Measurements from ENCODE around the gene GRIN3B.

GRCh38 chr19:960601-960938 is 39.6 kb upstream of the GRIN3B start:
- TF ChIP-seq CTCF (IDR thresholded peaks at IDR 0.05), result no peak
- no peak for TF ChIP-seq RFX5 (IDR thresholded peaks at IDR 0.05; ENCODE audit: low read length)
- no peak for TF ChIP-seq POLR2AphosphoS5 (IDR thresholded peaks at IDR 0.05; ENCODE audit: low read depth, low read length)
- TF ChIP-seq SMC3 (IDR thresholded peaks at IDR 0.05; ENCODE audit: low read depth, low read length), result no peak
- TF ChIP-seq GABPA (IDR thresholded peaks at IDR 0.05; ENCODE audit: low read depth), result no peak
- TF ChIP-seq FOXJ3 (CRISPR knock-in tag; IDR thresholded peaks at IDR 0.05), result no peak
- no peak for TF ChIP-seq GATA2 (CRISPR knock-in tag; IDR thresholded peaks at IDR 0.05)
- TF ChIP-seq TAF1 (IDR thresholded peaks at IDR 0.05; ENCODE audit: borderline replicate concordance, low read depth, low read length), result no peak
- no peak for TF ChIP-seq RCOR1 (IDR thresholded peaks at IDR 0.05; ENCODE audit: low read length)
- TF ChIP-seq, protein P1, sequence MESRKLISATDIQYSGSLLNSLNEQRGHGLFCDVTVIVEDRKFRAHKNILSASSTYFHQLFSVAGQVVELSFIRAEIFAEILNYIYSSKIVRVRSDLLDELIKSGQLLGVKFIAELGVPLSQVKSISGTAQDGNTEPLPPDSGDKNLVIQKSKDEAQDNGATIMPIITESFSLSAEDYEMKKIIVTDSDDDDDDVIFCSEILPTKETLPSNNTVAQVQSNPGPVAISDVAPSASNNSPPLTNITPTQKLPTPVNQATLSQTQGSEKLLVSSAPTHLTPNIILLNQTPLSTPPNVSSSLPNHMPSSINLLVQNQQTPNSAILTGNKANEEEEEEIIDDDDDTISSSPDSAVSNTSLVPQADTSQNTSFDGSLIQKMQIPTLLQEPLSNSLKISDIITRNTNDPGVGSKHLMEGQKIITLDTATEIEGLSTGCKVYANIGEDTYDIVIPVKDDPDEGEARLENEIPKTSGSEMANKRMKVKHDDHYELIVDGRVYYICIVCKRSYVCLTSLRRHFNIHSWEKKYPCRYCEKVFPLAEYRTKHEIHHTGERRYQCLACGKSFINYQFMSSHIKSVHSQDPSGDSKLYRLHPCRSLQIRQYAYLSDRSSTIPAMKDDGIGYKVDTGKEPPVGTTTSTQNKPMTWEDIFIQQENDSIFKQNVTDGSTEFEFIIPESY (IDR thresholded peaks at IDR 0.05; ENCODE audit: borderline replicate concordance, low read depth), result no peak
- TF ChIP-seq USF2 (IDR thresholded peaks at IDR 0.05; ENCODE audit: borderline replicate concordance, low read depth, low read length), result no peak
- no peak for TF ChIP-seq MXI1 (IDR thresholded peaks at IDR 0.05; ENCODE audit: low read depth, low read length)
- TF ChIP-seq JUND (IDR thresholded peaks at IDR 0.05), result no peak
- TF ChIP-seq, protein P2, sequence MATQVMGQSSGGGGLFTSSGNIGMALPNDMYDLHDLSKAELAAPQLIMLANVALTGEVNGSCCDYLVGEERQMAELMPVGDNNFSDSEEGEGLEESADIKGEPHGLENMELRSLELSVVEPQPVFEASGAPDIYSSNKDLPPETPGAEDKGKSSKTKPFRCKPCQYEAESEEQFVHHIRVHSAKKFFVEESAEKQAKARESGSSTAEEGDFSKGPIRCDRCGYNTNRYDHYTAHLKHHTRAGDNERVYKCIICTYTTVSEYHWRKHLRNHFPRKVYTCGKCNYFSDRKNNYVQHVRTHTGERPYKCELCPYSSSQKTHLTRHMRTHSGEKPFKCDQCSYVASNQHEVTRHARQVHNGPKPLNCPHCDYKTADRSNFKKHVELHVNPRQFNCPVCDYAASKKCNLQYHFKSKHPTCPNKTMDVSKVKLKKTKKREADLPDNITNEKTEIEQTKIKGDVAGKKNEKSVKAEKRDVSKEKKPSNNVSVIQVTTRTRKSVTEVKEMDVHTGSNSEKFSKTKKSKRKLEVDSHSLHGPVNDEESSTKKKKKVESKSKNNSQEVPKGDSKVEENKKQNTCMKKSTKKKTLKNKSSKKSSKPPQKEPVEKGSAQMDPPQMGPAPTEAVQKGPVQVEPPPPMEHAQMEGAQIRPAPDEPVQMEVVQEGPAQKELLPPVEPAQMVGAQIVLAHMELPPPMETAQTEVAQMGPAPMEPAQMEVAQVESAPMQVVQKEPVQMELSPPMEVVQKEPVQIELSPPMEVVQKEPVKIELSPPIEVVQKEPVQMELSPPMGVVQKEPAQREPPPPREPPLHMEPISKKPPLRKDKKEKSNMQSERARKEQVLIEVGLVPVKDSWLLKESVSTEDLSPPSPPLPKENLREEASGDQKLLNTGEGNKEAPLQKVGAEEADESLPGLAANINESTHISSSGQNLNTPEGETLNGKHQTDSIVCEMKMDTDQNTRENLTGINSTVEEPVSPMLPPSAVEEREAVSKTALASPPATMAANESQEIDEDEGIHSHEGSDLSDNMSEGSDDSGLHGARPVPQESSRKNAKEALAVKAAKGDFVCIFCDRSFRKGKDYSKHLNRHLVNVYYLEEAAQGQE (IDR thresholded peaks at IDR 0.05; ENCODE audit: low read depth, low read length), result no peak
